Measurements from ENCODE around the gene SPATA19.

SPATA19 gene

GRCh38 chr11:133818302-133818701 is 27.0 kb downstream of the SPATA19 start:
- no peak for DNase-seq (ENCODE audit: low read depth)

- DNase-seq (ENCODE audit: low read depth): no peak
Observed at GRCh38 chr11:133817449-133817848, 27.9 kb downstream of the SPATA19 start.

GRCh38 chr11:133816146-133816870 is 29.0 kb downstream of the SPATA19 start:
- no peak for DNase-seq (ENCODE audit: low read depth)

- DNase-seq (ENCODE audit: low read depth): no peak
Observed at GRCh38 chr11:133815636-133816035, 29.7 kb downstream of the SPATA19 start.

DNA sequence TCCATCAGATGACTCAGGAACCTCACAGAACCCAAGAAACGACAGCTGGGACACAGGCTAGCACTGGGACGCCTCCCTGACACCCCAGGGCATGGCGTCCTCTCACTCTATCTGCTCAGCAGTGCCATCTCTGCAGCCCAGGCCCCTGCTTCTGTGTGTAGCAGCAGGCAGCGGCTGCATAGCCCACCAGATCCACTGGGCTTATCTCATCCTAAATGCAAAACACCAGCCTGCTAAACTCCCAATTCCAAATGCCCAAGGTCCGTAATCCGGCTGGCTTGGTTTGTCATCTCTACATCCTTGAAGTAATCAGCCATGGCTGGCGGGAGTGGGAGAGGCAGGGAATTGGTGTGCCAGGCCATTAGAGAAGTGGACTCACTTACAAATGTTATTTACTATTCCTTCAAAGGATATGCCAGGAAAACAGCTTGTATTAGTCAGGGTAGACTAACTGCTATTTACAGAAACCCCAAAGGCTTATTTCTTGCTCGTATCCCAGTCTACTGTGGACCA is 30.7 kb downstream of the SPATA19 start:
- no peak for DNase-seq (ENCODE audit: low read depth)

DNA sequence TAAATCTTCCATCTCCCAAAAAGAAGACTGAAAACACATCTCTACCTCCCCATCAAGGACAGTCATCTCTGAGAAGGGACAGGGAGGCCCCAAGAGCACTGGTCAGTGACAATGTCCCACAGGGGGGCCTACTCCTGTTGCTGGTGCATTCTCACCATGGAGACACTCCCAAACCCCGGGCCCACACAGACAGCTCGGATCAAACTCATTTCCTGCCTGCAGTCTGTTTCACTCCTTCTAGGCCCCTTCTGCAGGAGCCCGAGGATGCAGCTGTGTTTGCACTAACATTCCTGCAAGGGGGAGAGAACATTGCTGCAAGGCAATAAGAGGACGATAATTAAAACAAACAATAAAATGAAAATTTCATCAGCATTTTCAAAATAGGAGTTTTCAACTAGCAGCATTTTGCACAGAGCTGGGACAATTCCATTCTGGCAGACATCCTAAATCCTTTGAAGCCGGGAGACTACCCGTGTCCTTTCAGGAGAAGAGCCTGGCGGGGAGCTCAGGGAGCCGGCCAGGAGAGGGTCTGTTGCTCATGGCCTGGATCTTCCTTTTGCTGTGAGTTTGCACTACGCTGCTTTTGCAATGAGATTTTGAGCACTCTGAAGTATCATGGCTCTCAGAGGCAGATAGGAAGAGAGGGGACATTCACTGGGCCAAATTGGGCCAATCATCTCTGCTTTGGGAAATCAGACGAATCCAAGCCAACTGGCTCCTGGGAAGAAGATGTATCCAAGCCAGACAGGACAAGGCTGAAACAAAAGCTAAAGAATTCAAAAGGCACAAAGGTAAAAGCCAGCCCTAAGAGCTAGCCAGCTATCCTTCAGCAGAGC is 33.2 kb downstream of the SPATA19 start:
- no peak for DNase-seq (ENCODE audit: low read depth)

DNA sequence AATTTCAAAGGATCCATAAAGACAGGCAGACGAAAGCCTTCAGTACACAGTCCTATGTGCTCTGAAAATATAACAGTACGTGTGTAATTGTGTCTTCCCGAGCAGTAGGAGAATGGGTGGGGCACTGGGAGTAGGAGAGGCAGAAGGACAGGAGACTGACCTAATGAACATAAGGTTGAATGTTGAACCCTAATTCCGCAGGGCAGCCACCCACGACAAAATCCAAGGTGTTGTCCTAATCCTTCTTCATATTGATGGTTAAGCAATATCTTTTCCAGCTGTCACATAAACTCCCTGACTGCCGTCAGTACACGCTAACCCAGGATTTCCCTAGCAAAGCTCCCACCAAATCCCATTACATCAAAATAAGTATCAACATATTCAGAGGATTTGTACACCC is 34.5 kb downstream of the SPATA19 start:
- no peak for DNase-seq (ENCODE audit: low read depth)

- DNase-seq (ENCODE audit: low read depth): no peak
Observed at GRCh38 chr11:133809569-133810491, 35.5 kb downstream of the SPATA19 start.

DNA sequence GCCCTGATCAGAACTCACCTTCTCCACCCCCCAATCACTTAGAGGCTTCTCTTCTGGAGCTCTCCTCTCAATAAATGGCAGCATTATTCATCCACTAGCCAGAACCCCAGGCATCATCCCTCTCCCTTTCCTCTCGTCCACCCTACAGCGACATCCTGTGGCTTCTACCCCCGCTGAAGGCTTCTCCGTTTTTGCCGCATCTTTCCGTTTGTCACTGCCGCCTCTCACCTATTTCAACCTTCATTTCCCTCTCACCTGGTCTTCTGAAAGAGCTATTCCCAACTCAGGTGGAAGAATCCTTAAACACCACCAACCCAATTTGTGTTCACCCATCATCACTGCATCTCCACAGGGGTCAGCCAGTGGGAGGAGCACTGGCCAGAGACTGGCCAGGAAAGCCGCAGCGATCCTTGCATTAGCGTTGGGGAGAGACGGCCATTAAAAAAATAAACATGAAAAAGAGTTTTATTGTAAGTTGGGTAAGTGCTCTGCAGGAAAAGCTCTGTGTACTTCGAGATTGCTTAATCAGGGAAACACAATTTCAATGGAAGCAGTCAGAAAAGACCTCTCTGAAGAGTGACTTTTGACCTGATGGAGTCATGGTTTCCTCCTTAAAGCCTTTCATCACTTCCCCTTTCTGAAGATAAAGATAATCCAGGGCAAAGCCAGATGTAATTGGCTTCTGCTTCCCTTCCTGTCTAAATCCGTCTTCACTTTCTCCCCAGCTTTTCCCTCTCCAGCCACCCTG is 36.7 kb downstream of the SPATA19 start:
- no peak for DNase-seq (ENCODE audit: low read depth)

- no peak for DNase-seq (ENCODE audit: low read depth)
Observed at GRCh38 chr11:133803026-133803425, 42.3 kb downstream of the SPATA19 start.

- no peak for DNase-seq (ENCODE audit: low read depth)
Observed at GRCh38 chr11:133801356-133801755, 44.0 kb downstream of the SPATA19 start.

GRCh38 chr11:133800666-133801065 is 44.6 kb downstream of the SPATA19 start:
- no peak for DNase-seq (ENCODE audit: low read depth)

DNA sequence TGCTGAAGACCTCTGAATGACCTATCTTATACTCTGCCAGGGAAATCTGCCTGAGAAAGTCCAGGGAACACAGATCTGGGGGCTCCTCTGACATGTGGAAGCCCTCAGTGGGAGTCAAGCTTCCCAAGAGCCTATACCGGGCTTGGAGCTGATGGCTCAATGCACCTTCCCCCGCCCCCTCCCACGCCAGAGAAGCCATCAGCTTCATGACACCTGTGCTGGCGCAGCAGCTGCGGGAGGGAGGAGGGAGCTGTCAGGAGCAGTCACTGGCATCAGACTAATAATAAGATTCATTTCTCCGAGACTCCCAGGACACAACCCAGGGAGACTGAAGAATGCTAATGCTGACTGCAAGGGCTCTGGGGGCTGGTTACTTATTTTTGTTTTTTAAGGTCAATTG is 47.8 kb downstream of the SPATA19 start:
- DNase-seq (ENCODE audit: low read depth): no peak

DNA sequence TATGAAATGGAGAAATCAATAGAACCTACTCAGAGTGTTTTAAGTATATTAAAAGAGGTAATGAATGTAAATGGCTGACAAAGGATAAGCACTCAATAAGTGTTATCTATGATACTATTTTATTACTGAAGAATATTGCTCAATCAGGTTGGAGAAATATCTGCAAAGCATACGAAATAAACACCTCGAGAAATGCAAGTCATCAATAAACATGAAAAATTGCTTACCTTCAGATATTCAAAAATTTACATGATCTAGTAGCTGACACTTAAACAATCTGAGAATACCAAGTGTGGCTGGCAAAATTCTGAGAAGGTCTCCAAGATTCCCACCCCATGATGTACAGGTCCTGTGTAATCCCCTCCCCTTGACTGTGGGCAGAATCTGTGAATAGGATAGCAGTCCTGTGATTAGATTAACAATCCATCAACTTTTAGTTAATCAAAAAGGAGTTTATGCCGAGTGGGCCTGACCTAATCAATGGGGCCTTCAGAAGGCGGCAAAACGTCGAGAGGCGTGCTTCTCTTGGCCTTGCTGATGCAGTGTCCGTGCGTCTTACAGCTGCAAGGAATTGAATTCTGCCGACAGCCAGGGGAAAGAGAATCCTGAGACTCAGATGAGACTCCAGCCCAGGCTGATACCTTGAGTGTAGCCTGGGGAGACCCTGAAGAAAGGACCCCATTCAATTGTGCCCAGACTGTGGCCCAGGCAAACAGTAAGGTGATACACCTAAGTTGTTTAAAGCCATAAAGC is 49.1 kb downstream of the SPATA19 start:
- DNase-seq (ENCODE audit: low read depth): no peak

DNA sequence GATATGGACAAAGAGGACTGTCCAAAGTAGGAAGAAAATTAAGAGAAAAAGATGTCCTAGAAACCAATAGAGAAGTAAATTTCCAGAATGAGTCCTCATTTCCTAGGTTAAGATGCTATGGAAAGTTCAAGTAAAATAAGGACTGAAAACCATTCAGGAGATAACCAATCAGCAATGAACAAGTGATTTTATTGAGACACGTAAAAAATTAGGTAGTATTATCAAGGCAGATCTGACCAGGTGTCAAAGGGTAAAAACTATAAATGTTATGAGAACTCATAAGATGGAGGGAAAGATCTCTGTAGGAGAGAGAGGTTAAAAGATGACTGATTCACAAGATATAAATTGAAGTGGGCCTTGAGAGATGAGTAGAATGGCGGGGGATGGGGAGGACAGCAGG is 50.2 kb downstream of the SPATA19 start:
- no peak for DNase-seq (ENCODE audit: low read depth)

- no peak for DNase-seq (ENCODE audit: low read depth)
Observed at GRCh38 chr11:133794205-133794604, 51.1 kb downstream of the SPATA19 start.

DNA sequence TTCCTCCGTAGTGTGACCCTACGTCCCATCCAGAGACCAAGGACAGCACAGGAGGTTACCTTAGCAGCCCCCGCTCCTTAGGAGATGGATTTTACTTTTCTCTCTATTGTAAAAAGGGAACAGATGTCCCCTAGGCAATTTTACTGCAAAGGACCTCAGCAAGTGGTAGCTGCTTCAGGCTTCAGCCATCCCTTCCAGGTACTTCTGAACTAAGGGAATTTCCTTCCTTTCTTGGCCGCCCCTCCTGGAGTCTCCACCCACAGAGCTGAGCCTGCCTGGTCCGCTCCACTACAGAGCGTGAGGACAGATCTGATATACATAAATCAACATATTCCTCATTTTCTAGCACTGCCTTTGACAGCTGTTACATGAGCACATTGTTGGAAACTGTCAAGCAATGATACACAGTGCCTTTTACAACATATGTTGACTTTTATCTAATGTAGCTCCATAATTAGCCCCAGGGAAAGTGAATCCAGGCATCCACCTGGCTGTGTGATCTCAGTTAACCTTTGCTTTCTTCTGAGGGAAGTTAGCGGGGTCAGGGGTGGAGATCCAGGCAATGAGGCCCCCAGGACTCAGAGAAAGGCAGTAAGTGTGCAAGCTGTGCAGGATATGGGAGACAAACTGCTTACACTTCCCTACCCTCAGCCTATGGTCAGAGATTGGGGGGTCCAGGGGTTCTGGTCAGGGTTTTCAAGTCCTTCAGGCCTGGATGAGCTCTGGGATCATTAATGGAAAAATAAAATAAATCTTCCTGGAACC is 51.9 kb downstream of the SPATA19 start:
- DNase-seq (ENCODE audit: low read depth): no peak

DNA sequence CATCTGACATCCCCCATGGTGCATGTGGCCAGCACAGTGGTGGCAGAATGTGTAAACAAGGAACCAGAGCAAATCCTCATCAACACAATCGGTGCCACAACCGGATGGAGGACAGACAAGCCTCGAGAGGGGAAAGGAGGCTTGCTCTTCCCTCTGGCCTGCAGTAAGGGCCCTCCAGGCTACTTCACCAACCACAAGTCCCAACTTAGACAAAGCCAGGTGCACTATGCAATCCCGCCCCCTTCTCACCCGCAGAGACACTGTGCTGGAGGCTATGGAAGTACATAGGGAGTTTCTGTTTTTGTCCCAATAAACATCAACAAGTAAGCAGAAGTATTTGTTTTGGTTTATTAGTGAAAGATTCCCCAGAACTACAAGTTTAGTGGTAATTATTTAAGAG is 54.3 kb downstream of the SPATA19 start:
- DNase-seq (ENCODE audit: low read depth): no peak

Data from stimulated activated CD8-positive, alpha-beta memory T cell treated with anti-CD3 and anti-CD28 coated beads, Interleukin-15, amount 100 ng/mL, for 24 hours (primary cell).